Measurements from ENCODE around the gene PGM5.

- no peak for TF ChIP-seq CTCF (conservative IDR thresholded peaks at IDR 0.05; ENCODE audit: low read length)
- TF ChIP-seq EZH2phosphoT487 (IDR thresholded peaks at IDR 0.05; ENCODE audit: borderline replicate concordance), result no peak
These were observed 194.8 kb downstream of the PGM5 start for GRCh38 chr9:68551191-68551590.
